ENCODE results near the gene SEPTIN10.
"Not testable (repeated sequence)": the region's sequence is repeated elsewhere in the genome, so short reads cannot be mapped to it uniquely, and the experiment has no call there.

SEPTIN10 gene

DNA sequence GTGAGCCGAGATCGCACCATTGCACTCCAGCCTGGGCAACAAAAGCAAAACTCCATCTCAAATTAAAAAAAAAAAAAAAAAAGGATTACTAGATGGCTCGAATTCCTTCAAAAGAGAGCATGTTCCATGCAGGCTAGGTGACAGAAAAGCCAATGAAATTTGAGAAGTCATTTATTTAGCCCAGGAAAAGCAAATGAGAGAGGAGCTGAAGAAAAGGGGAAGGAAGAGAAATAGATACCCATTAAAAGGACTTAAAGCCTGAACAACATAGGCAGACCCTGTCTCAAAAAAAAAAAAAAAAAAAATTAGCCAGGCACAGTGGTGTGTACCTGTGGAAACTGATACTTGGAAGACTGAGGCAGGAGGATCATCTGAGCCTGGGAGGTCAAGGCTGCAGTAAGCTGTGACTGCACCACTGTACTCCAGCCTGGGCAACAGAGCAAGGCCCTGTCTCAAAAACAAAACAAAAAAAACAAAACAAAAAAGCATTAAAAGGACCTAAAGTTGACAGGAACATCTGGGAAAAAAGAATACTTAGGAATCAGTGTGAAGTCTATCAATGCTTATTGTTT, 11.1 kb downstream of the SEPTIN10 start:
- no peak for DNase-seq (ENCODE audit: low read depth in 2 of 2)

DNA sequence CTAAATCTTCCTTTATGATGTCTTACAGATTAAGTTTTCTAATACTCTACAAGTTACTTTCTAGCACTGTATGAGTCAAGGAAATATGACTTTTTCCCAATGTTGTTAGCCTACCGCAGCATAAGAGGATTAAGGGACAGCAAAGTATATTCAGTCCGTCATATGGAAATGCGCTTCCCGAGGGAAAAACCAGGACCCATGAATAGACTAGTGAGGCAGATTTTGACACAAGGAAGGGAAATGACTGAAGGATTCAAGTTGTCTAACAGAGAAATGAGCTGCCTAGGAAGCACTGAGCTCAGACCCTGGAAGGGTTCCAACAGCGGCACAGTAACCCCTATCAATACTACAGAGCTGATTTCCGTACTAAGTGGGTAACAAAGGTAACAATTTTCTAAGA, 12.0 kb downstream of the SEPTIN10 start:
- no peak for DNase-seq (ENCODE audit: low read depth in 2 of 2)

DNA sequence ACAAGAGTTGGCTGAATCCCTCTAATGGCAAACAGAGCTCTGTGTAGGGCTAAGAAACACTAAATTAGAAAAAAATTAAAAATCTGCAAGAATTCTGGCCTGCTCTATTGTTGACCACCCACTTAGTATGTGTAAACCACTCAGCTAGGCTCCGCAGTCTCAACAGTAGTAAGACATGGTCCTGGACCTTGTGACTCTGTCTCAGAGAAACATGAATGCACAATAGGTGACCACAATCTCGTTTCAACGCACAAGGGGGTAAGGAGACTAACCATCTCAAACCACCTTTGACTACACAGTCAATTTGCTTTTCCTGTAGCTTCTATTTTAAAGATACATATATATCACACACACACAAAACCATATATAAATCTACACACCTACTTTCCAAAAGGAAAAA, 16.5 kb downstream of the SEPTIN10 start:
- DNase-seq (ENCODE audit: low read depth in 2 of 2) = no peak

GRCh38 chr2:109595644-109596043, 18.1 kb downstream of the SEPTIN10 start:
- DNase-seq (ENCODE audit: low read depth in 2 of 2) = no peak

DNA sequence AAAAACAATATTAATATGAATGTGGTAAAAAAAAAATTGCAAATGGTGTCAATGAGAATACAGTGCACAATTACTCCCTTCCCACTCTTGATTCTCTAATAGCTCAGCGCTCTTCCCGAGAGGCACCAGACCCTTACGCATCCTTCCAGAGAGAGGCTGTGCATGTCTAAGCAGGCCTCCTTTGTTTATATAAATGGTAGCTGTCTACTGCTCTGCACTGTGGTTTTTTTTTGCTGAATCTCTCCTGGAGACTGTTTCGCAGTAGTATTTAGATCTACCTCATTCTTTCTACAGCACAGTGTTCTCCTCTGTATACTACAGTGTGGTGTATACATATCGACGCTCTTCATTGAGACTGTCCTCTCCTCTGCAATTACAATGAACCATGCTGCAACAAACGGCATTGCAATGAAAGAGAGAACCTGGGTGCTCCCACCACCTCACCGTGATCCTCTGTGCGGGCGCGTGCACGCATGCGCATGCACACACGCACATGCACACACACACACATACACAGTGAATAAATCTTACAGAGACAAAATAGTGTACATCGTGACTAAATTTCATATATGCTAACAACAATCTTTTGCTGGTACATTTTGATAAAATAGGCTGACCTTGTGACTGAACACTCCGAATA, 19.4 kb downstream of the SEPTIN10 start:
- DNase-seq (ENCODE audit: low read depth in 2 of 2) = no peak

GRCh38 chr2:109592905-109593304, 20.9 kb downstream of the SEPTIN10 start:
- no peak for DNase-seq (ENCODE audit: low read depth in 2 of 2)

DNA sequence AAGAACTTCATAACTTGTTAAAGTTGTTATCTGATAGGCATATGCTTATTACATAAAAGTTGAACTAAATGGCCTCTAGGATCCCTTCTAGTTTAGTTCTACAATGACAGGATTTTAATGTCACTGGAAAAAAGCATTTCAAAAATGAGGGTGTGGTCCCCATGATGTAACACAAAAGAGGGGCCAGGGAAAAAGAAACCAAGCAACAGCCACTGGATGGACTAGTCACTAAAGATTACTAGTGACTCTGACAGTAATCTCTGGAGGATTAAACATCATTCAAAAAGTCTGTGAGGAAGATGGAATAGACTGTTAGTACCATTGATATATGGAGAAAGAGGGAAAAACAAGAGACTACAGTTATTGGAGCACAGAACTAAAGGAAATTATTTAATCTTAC, 22.6 kb downstream of the SEPTIN10 start:
- DNase-seq (ENCODE audit: low read depth in 2 of 2) = no peak

- no peak for DNase-seq (ENCODE audit: low read depth in 2 of 2)
These were observed 27.1 kb downstream of the SEPTIN10 start for GRCh38 chr2:109586687-109587086.

DNA sequence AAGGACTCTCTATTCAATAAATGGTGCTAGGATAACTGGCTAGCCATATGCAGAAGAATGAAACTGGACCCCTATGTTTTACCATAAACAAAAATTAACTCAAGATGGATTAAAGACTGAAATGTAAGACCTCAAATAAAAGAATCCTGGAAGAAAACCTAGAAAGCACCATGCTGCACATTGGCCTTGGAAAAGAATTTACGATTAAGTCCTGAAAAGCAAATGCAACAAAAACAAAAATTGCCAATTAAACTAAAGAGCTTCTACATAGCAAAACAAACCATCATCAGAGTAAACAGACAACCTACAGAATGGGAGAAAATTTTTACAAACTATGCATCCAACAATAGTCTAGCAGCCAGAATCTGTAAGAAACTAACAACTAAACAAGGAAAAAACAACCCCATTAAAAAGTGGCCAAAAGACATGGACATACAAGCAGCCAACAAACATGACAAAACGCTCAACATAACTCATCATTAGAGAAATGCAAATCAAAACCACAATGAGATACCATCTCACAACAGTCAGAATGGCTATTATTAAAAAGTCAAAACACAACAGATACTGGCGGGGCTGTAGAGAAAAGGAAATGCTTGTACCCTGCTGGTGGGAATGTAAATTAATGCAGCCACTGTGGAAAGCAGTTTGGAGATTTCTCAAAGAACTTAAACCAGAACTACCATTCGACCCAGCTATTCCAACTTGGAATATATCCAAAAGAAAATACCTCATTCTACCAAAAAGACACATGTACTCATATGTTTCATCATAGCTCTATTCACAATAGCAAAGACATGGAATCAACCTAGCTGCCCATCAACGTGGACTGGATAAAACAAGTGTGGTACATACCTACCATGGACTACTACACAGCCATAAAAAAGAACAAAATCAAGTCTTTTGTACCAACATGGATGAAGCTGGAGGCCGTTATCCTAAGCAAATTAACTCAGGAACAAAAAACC, 30.6 kb downstream of the SEPTIN10 start:
- DNase-seq (ENCODE audit: low read depth in 2 of 2) = no peak

DNA sequence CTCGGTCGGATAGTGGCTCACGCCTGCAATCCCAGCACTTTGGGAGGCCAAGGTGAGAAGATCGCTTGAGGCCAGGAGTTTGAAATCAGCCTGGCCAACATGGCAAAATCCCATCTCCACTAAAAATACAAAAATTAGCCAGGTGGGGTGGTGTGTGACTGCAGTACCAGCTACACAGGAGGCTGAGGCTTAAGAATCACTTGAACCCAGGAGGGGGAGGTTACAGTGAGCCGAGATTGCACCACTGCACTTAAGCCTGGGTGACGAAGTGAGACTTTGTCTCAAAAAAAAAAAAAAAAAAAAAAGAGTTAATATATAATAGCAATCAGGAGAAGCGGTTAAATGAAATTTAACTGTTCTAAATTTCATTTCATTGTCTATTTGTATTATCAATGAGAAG, 36.1 kb downstream of the SEPTIN10 start:
- not testable (repeated sequence) for DNase-seq (ENCODE audit: low read depth in 2 of 2)

GRCh38 chr2:109575373-109575772, 38.4 kb downstream of the SEPTIN10 start:
- DNase-seq (ENCODE audit: low read depth in 2 of 2) = no peak

DNA sequence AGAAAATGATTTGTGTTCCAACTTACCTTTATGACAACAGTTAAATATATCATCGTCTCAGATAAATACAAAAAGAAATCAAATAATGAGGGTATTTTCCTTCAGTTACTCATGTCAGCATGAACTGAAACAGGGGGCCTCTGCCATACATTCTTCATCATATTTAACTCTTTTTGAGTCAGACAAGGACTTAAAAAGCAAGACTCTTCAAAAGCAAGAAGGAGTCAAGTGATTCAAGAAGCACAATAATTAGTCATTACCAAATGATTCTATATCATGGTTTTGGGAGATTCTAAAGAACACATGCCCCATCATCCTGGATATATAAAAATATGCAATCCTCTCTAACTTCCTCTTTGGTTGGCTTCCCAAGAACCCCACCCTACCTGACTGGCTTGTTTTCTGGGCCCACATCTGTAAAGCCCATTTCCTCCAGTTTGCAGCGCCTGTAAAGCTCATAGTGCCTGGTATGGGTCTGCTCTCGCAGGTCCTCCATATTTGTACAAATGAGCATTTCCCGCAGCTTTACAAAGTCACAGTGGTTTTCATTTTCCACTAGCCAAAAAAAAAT, 49.7 kb downstream of the SEPTIN10 start:
- no peak for DNase-seq (ENCODE audit: low read depth in 2 of 2)

DNA sequence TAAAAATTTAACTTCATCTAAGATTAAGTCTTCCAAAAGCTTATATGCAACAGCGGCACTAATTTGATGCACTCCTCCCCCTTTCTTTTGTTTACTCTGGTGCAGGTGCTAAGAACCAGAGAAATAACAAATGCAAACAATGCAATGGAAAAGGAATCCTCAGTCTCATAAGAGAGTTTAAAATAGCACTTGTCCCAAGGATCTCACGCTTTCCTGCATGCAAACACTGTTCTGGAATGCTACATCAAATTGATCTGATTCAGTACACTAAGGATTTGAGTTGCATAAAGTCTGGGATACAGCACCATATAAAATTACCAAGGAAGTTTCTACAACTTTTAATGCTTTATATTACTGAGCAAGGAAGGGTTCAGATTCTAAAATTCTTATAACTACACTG, 50.5 kb downstream of the SEPTIN10 start:
- no peak for DNase-seq (ENCODE audit: low read depth in 2 of 2)

- no peak for DNase-seq (ENCODE audit: low read depth in 2 of 2)
These were observed 51.3 kb downstream of the SEPTIN10 start for GRCh38 chr2:109562421-109562820.

GRCh38 chr2:109560265-109560664, 53.5 kb downstream of the SEPTIN10 start:
- no peak for DNase-seq (ENCODE audit: low read depth in 2 of 2)

GRCh38 chr2:109558076-109558882, 55.5 kb downstream of the SEPTIN10 start:
- no peak for DNase-seq (ENCODE audit: low read depth in 2 of 2)

- DNase-seq (ENCODE audit: low read depth in 2 of 2) = no peak
These were observed 56.5 kb downstream of the SEPTIN10 start for GRCh38 chr2:109557309-109557708.

- no peak for DNase-seq (ENCODE audit: low read depth in 2 of 2)
These were observed 58.3 kb downstream of the SEPTIN10 start for GRCh38 chr2:109555346-109555900.

- no peak for DNase-seq (ENCODE audit: low read depth in 2 of 2)
These were observed 59.0 kb downstream of the SEPTIN10 start for GRCh38 chr2:109554758-109555157.

DNA sequence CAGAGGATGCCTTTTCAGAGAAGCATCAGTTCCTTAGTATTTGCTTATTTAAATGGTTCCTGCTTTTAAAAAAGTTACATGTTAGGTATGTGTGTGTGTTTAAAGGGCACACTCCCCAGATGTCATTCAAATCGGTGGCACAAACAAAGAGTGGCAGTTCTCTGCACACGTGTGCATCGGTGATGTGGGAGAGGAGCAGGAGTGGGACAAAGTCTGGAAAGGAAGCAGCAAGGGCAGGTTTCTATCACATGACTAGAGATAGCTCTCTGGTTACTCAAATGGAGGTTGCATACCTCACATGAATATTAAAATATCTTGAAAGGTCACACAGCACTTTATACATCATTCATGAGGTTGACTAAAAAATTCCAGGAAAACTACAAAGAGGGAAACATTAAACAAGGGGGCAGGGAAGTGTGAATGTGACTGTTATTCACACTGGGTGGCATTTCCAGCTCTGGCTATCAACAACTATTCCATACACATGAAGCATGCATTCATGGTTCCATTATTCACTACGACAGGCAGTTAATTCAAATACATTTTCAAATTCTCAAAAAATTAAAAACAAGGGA, 64.7 kb downstream of the SEPTIN10 start:
- DNase-seq (ENCODE audit: low read depth in 2 of 2) = no peak

DNA sequence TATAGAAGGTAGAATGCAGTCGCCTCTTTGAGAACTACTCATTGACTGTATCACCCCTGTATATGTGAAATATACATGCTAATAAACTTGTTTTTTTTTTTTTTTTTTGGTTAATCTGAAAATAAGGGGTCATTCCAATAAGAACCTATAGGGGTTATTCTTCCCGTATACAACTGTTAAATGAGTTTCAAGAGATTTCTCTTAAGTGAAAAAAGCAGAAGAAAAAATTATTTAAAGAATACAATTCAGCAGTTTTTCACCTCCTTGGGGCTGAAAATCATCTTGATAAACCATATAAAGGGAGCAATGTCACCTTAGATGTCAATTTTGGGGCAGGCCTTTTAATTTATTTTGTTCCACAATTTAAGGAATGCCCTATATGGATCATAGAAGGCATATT, 66.5 kb downstream of the SEPTIN10 start:
- no peak for DNase-seq (ENCODE audit: low read depth in 2 of 2)
